K562 (cell line): ENCODE data around the gene RECK. TPM values are rescaled to one million over a fixed set of nuclear protein-coding genes. Genes with fewer than 3 reads are reported as not detected.

ENCODE experiments used
- ATAC-seq: fragments of 200-7000 bp; cut with Tn5 transposase; 3 replicates; pipeline ENCODE4 v1.9.1; 2020; ENCODE audit warnings: moderate library complexity
- BruUV-seq: library from RNA; stranded (reverse); fragments of 400-500 nt; replicated peaks from 2 replicates; lab custom pipeline; 2021; lab: Mats Ljungman, UMichigan
- CTCF ChIA-PET: fragments of 300-600 bp; formaldehyde crosslinking; extraction: SDS; loops from one replicate; lab custom pipeline; 2021; ENCODE audit warnings: low intra/inter-chr PET ratio; lab: Yijun Ruan, JAX
- POLR2A ChIA-PET: fragments of 300-600, 350-650 bp; sonication (Branson Sonifier 250); formaldehyde crosslinking; extraction: SDS; loops from one replicate; lab custom pipeline; 2021; ENCODE audit warnings: antibody characterized with exemption, inconsistent platforms; lab: Yijun Ruan, JAX
- DNase-seq, 4 experiments: peaks; one replicate each; pipeline versions ENCODE4 v3.0.0 to v3.0.0-alpha.2; 2011 to 2018; ENCODE audit warnings: low spot score in 3 of 4, mixed read lengths in 3 of 4; ENCODE audit errors: extremely low read depth in 1 of 4
- FAIRE-seq: peaks from 2 replicates; lab custom pipeline; 2011; peaks lifted over from hg19 to GRCh38; lab: Jason Lieb, UNC
- H2AFZ ChIP-seq: 2 replicates; pipeline ENCODE4 v1.6.0; 2011; ENCODE audit warnings: low read depth, low read length, control low read depth, inconsistent platforms
- H3K27ac ChIP-seq: fragments of 200-600 bp; 3 replicates; pipeline ENCODE4 v1.8.0; 2011; ENCODE audit warnings: low read depth, mild to moderate bottlenecking, control low read depth, inconsistent platforms, low read length, moderate library complexity, mixed read lengths; ENCODE audit errors: extremely low read depth
- H3K27me3 ChIP-seq, 2 experiments: fragments of 300-600 bp in 1 of 2; 2 replicates in 1 of 2; 3 replicates in 1 of 2; pipeline versions ENCODE4 v1.6.0 to v1.8.0; 2011; ENCODE audit warnings: inconsistent platforms in 2 of 2, low read length in 2 of 2, mild to moderate bottlenecking in 1 of 2, mixed read lengths in 1 of 2, moderate library complexity in 1 of 2; ENCODE audit not compliant: control insufficient read depth in 2 of 2, insufficient read depth in 2 of 2
- H3K36me3 ChIP-seq: fragments of 300-600 bp; 3 replicates; pipeline ENCODE4 v1.8.0; 2011; ENCODE audit warnings: mild to moderate bottlenecking, low read length, inconsistent platforms; ENCODE audit not compliant: control insufficient read depth, insufficient read depth
- H3K4me1 ChIP-seq, 2 experiments: fragments of 200-600 bp in 1 of 2; replicated peaks in 1 of 2; 2 replicates in 1 of 2; 3 replicates in 1 of 2; pipeline versions ENCODE4 v1.5.1 to v1.8.0; 2011; ENCODE audit warnings: inconsistent platforms in 2 of 2, low read length in 2 of 2, mild to moderate bottlenecking in 1 of 2, mixed read lengths in 1 of 2, moderate library complexity in 1 of 2; ENCODE audit not compliant: control insufficient read depth in 2 of 2, insufficient read depth in 2 of 2
- H3K4me2 ChIP-seq: 2 replicates; pipeline ENCODE4 v1.6.1; 2011; ENCODE audit warnings: low read length, control low read depth, inconsistent platforms, mixed read lengths; ENCODE audit not compliant: insufficient read depth
- H3K4me3 ChIP-seq: fragments of 200-600 bp; sonication (generic), shearing (Covaris generic); 2 replicates; pipeline ENCODE4 v1.5.1; 2016; ENCODE audit warnings: control low read depth, inconsistent platforms
- H3K79me2 ChIP-seq: fragments of 200-600 bp; 3 replicates; pipeline ENCODE4 v1.8.0; 2011; ENCODE audit warnings: low read length, inconsistent platforms; ENCODE audit not compliant: control insufficient read depth, insufficient read depth
- H3K9ac ChIP-seq, 2 experiments: 2 replicates each; pipeline versions ENCODE4 v1.6.0 to v1.6.1; 2011; ENCODE audit warnings: low read depth in 2 of 2, low read length in 2 of 2, control low read depth in 1 of 2, inconsistent platforms in 1 of 2, mild to moderate bottlenecking in 1 of 2, mixed read lengths in 1 of 2; ENCODE audit not compliant: insufficient read depth in 1 of 2
- H3K9me1 ChIP-seq: one replicate; pipeline ENCODE4 v1.6.0; 2011; ENCODE audit warnings: inconsistent platforms, mild to moderate bottlenecking, low read length, moderate library complexity; ENCODE audit not compliant: control insufficient read depth, insufficient read depth
- H3K9me3 ChIP-seq: replicated peaks from 2 replicates; pipeline ENCODE4 v1.5.1; 2011; ENCODE audit warnings: low read depth, low read length, inconsistent platforms; ENCODE audit not compliant: control insufficient read depth, insufficient read depth
- H4K20me1 ChIP-seq: replicated peaks from 2 replicates; pipeline ENCODE4 v1.6.1; 2011; ENCODE audit warnings: low read length, inconsistent platforms, mixed read lengths; ENCODE audit not compliant: control insufficient read depth, insufficient read depth
- BRF2 ChIP-seq: IDR thresholded peaks from 3 replicates; pipeline ENCODE4 v1.6.1; 2011; ENCODE audit warnings: borderline replicate concordance, mild to moderate bottlenecking; ENCODE audit not compliant: insufficient read length, insufficient read depth
- KAT2B ChIP-seq: IDR thresholded peaks from one replicate; pipeline ENCODE4 v1.6.1; 2012; ENCODE audit warnings: low read depth, mild to moderate bottlenecking, control low read depth, inconsistent platforms, low read length, moderate library complexity
- PRMT5 ChIP-seq: sonication (generic); formaldehyde crosslinking; IDR thresholded peaks from 2 replicates; pipeline ENCODE4 v1.5.0; 2020; ENCODE audit warnings: missing genetic modification reagents
- SETDB1 ChIP-seq: IDR thresholded peaks from one replicate; pipeline ENCODE4 v1.6.1; 2012; ENCODE audit warnings: low read length, control low read depth, inconsistent platforms
- TOE1 ChIP-seq, 2 experiments: fragments of 450-650 bp in 1 of 2; sonication (generic) in 1 of 2; formaldehyde crosslinking in 1 of 2; IDR thresholded peaks; 2 replicates each; pipeline versions ENCODE4 v1.7.1 to v1.8.0; 2016 to 2022; ENCODE audit warnings: borderline replicate concordance in 2 of 2, mild to moderate bottlenecking in 2 of 2, antibody characterized with exemption in 1 of 2, inconsistent platforms in 1 of 2, low read depth in 1 of 2, missing genetic modification reagents in 1 of 2, moderate library complexity in 1 of 2
- ZEB2 ChIP-seq: fragments of 450-650 bp; IDR thresholded peaks from 2 replicates; pipeline ENCODE4 v1.6.1; 2016
- ZNF354B ChIP-seq: fragments of 250-450 bp; sonication (Bioruptor Pico); IDR thresholded peaks from 2 replicates; pipeline ENCODE4 v1.4.0; 2020
- WGBS: fragments of 100-300 bp; shearing (Covaris generic); methylation state at CpG from one replicate; pipeline ENCODE4 v1.1.6; 2016; ENCODE audit warnings: low coverage, mixed read lengths; ENCODE audit not compliant: insufficient coverage; ENCODE audit errors: missing lambda C conversion rate; 5-methylcytosine and 5-hydroxymethylcytosine counted together
- in situ Hi-C: fragments of 300-500 bp; cut with MboI; formaldehyde crosslinking; loops from 4 replicates; pipeline ENCODE4 v1.15.0; 2018; ENCODE audit warnings: inconsistent platforms, mixed read lengths
- intact Hi-C: fragments of 100-400 bp; cut with micrococcal nuclease; formaldehyde crosslinking; loops from 2 replicates; pipeline ENCODE4 v1.14.2; 2022
- polyA plus RNA-seq, 8 experiments: library from polyadenylated mRNA; depleted of rRNA in 4 of 8; stranded (reverse) in 5 of 8; unstranded in 3 of 8; fragments of >200 nt; fragmentation: Nextera tagmentation in 2 of 8; fragmentation: Illumina TruSeq in 1 of 8; extraction: Ambion mirVana in 2 of 8; extraction: Trizol in 1 of 8; gene quantifications; 2 replicates each; pipeline versions ENCODE4 v1.2.1 to v1.2.3, GENCODE V29; 2011 to 2014; ENCODE audit warnings: inconsistent platforms in 1 of 8, missing spikeins in 1 of 8
- total RNA-seq, 7 experiments: library from RNA; depleted of rRNA in 6 of 7; stranded (reverse); fragments of >200 nt in 6 of 7; fragmentation: Illumina TruSeq in 2 of 7; extraction: Trizol in 2 of 7; gene quantifications; 2 replicates each; pipeline versions ENCODE4 v1.2.1 to v1.2.3, GENCODE V29; 2011 to 2021; ENCODE audit warnings: low replicate concordance in 1 of 7
- TF ChIP-seq, protein P1 (sequence below): fragments of 450-650 bp; IDR thresholded peaks from 2 replicates; pipeline ENCODE4 v1.6.1; 2016; ENCODE audit warnings: mild to moderate bottlenecking, moderate library complexity

The RECK gene
- total and polyA plus RNA-seq, 9 of the 15 experiments (the other 6 are each of a cell fraction or from before 2014, with no cell fraction given), result 0.04 to 0.36 (median 0.16) TPM

DNA sequence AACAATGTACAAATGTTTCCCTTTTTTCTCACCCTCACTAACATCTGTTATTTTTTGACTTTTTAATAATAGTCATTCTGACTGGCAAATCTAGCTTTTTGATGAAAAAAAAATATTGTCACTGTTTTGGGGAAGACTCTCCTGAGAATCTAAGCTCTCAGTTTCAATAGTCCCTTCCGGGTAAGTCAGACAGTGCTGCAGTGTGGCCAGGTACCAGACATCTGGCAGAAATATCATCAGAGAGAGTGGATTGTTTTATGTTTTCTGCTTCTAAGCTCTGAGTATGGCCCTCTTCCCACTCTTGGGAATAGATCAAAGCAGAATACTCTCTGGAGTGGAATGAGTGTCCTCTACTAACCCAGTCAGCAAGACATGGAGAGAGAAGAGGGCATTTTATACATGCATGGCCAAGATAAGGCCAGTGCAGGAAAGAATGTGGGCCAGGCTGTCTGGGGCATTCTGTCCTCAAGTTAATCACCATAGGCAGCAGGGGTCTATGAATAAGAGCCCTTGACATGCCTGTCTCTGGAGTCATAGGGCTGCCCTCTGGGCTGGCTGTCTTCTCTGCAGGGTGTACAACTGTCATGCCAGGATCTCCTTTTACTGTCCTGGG, 40.2 kb upstream of the RECK start:
- Histone ChIP-seq H3K9me3 (no peaks in the 10 kb centered on the region), H3K27me3 (no peaks in the 10 kb centered on the region), H2AFZ (no peak overlapping the region), H3K4me3 (no peak overlapping the region), H3K79me2 (no peaks in the 10 kb centered on the region), H3K9me1 (no peaks in the 10 kb centered on the region), H3K27ac (no peak overlapping the region), H4K20me1 (no peaks in the 10 kb centered on the region), H3K4me1 (no peaks in the 10 kb centered on the region), H3K4me2 (no peak overlapping the region), H3K36me3 (no peaks in the 10 kb centered on the region), H3K9ac (no peak overlapping the region)
- FAIRE-seq (no peak), DNase-seq (no peak), ATAC-seq (no peak)
- WGBS, result 0% methylated on average over 1 of the region's 1 CpG
- in situ Hi-C loops (no loop called here), intact Hi-C loops (no loop called here)
- no TSS peak for BruUV-seq
- CTCF ChIA-PET, result no interaction called here
- POLR2A ChIA-PET, result no interaction called here
- TF ChIP-seq, protein P1, sequence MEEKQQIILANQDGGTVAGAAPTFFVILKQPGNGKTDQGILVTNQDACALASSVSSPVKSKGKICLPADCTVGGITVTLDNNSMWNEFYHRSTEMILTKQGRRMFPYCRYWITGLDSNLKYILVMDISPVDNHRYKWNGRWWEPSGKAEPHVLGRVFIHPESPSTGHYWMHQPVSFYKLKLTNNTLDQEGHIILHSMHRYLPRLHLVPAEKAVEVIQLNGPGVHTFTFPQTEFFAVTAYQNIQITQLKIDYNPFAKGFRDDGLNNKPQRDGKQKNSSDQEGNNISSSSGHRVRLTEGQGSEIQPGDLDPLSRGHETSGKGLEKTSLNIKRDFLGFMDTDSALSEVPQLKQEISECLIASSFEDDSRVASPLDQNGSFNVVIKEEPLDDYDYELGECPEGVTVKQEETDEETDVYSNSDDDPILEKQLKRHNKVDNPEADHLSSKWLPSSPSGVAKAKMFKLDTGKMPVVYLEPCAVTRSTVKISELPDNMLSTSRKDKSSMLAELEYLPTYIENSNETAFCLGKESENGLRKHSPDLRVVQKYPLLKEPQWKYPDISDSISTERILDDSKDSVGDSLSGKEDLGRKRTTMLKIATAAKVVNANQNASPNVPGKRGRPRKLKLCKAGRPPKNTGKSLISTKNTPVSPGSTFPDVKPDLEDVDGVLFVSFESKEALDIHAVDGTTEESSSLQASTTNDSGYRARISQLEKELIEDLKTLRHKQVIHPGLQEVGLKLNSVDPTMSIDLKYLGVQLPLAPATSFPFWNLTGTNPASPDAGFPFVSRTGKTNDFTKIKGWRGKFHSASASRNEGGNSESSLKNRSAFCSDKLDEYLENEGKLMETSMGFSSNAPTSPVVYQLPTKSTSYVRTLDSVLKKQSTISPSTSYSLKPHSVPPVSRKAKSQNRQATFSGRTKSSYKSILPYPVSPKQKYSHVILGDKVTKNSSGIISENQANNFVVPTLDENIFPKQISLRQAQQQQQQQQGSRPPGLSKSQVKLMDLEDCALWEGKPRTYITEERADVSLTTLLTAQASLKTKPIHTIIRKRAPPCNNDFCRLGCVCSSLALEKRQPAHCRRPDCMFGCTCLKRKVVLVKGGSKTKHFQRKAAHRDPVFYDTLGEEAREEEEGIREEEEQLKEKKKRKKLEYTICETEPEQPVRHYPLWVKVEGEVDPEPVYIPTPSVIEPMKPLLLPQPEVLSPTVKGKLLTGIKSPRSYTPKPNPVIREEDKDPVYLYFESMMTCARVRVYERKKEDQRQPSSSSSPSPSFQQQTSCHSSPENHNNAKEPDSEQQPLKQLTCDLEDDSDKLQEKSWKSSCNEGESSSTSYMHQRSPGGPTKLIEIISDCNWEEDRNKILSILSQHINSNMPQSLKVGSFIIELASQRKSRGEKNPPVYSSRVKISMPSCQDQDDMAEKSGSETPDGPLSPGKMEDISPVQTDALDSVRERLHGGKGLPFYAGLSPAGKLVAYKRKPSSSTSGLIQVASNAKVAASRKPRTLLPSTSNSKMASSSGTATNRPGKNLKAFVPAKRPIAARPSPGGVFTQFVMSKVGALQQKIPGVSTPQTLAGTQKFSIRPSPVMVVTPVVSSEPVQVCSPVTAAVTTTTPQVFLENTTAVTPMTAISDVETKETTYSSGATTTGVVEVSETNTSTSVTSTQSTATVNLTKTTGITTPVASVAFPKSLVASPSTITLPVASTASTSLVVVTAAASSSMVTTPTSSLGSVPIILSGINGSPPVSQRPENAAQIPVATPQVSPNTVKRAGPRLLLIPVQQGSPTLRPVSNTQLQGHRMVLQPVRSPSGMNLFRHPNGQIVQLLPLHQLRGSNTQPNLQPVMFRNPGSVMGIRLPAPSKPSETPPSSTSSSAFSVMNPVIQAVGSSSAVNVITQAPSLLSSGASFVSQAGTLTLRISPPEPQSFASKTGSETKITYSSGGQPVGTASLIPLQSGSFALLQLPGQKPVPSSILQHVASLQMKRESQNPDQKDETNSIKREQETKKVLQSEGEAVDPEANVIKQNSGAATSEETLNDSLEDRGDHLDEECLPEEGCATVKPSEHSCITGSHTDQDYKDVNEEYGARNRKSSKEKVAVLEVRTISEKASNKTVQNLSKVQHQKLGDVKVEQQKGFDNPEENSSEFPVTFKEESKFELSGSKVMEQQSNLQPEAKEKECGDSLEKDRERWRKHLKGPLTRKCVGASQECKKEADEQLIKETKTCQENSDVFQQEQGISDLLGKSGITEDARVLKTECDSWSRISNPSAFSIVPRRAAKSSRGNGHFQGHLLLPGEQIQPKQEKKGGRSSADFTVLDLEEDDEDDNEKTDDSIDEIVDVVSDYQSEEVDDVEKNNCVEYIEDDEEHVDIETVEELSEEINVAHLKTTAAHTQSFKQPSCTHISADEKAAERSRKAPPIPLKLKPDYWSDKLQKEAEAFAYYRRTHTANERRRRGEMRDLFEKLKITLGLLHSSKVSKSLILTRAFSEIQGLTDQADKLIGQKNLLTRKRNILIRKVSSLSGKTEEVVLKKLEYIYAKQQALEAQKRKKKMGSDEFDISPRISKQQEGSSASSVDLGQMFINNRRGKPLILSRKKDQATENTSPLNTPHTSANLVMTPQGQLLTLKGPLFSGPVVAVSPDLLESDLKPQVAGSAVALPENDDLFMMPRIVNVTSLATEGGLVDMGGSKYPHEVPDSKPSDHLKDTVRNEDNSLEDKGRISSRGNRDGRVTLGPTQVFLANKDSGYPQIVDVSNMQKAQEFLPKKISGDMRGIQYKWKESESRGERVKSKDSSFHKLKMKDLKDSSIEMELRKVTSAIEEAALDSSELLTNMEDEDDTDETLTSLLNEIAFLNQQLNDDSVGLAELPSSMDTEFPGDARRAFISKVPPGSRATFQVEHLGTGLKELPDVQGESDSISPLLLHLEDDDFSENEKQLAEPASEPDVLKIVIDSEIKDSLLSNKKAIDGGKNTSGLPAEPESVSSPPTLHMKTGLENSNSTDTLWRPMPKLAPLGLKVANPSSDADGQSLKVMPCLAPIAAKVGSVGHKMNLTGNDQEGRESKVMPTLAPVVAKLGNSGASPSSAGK, result no peak
- TF ChIP-seq KAT2B (no peak), PRMT5 (CRISPR knock-in tag) (no peak), ZNF354B (CRISPR knock-in tag) (no peak), SETDB1 (no peak), TOE1 (IDR thresholded peaks at IDR 0.05; ENCODE audit: borderline replicate concordance) (no peak), TOE1 (CRISPR knock-in tag; IDR thresholded peaks at IDR 0.05; ENCODE audit: borderline replicate concordance, low read depth) (no peak), BRF2 (no peak), ZEB2 (no peak)
